T-helper 2 cell treated with Interferon-gamma antibody and Interleukin-4, amounts not matched to agents 5 μg/mL and 100 μg/mL, for 36 hours (primary cell): ENCODE measurements around the gene GNL3.

Experiments
- DNase-seq: peaks from one replicate; pipeline ENCODE4 v3.0.0; 2021; ENCODE audit warnings: low spot score
- H3K27ac Mint-ChIP-seq: one replicate; pipeline ENCODE4 v1.8.0; 2021; ENCODE audit warnings: mild to moderate bottlenecking, mixed read lengths
- H3K27me3 Mint-ChIP-seq: one replicate; pipeline ENCODE4 v1.8.0; 2021; ENCODE audit warnings: low read depth, mixed read lengths
- H3K36me3 Mint-ChIP-seq: one replicate; pipeline ENCODE4 v1.8.0; 2021; ENCODE audit warnings: low read depth, mixed read lengths
- H3K4me1 Mint-ChIP-seq: one replicate; pipeline ENCODE4 v1.8.0; 2021; ENCODE audit warnings: low read depth, mixed read lengths
- H3K4me3 Mint-ChIP-seq: one replicate; pipeline ENCODE4 v1.8.0; 2022; ENCODE audit warnings: mild to moderate bottlenecking, moderate library complexity, mixed read lengths
- H3K9me3 Mint-ChIP-seq: one replicate; pipeline ENCODE4 v1.8.0; 2021; ENCODE audit warnings: mixed read lengths

Gene GNL3

DNA sequence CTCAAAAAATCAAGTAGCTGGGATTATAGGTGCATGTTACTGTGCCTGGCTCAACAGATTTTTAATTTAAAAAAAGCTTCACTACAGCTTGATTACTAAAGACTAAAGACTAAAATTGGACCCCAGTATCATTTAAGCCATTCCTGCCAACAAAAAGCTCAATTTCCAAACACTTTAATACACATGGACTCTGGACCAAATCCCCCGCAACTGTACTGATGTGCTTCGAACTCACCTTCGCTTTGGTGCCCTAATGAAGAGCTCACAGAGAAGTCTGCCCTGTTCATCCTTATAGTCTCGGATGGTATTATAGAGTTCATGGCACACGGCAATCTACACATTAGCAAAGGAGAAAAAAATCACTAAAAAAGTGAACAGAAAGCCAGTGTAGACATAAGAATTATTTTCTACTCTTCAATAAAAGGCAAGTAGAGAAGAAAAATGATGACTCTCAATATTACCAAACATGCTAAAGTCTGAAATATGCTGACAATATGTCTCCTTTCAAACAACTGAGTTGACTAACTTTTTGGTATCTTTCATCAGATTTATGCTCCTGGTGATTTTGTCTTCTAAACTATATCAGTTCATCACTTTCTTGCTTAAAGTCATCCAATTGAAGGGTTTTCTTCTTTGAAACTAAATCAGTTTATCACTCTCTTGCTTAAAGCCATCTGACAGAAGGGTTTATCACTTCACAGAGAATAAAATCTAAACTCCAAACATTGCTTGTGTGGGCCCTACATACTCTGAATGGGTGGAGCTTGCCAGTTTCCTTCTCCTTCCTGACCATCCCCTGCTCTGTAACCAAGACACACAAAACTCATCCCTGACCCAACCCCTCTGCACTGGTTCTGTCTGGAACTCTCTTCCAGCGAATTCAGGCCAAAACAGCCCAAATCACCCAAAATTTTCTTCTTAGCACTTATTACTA, 7.3 kb upstream of the GNL3 start:
- H3K36me3 Mint-ChIP-seq = peaks cover 54% of the 10 kb centered on the region
- H3K4me3 Mint-ChIP-seq = no peak overlapping the region
- no peak for DNase-seq
- no peaks in the 10 kb centered on the region for H3K9me3 Mint-ChIP-seq
- no peaks in the 10 kb centered on the region for H3K27me3 Mint-ChIP-seq
- peak overlapping the region; percentile 67 for H3K27ac Mint-ChIP-seq
- peaks cover 25% of the 10 kb centered on the region for H3K4me1 Mint-ChIP-seq

DNA sequence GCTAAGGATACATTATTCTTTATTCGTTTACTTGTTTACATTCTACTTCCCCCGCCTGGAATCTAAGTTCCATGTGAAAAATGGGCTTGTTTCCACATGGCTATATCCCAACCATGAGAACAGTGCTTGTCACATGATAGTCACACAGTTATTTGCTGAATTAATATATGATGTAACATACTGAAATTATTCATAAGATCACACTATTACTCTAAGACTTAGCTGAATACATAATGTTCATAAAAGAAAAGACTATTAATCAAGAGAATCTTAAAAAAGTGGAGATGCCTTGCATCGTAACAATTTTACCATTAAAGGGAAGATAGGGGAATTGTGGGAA, 6.7 kb upstream of the GNL3 start:
- Mint-ChIP-seq H3K27me3 (no peaks in the 10 kb centered on the region), H3K4me1 (peaks cover 30% of the 10 kb centered on the region), H3K36me3 (peaks cover 58% of the 10 kb centered on the region), H3K4me3 (no peak overlapping the region), H3K27ac (peak overlapping the region; percentile 39), H3K9me3 (no peaks in the 10 kb centered on the region)
- no peak for DNase-seq

DNA sequence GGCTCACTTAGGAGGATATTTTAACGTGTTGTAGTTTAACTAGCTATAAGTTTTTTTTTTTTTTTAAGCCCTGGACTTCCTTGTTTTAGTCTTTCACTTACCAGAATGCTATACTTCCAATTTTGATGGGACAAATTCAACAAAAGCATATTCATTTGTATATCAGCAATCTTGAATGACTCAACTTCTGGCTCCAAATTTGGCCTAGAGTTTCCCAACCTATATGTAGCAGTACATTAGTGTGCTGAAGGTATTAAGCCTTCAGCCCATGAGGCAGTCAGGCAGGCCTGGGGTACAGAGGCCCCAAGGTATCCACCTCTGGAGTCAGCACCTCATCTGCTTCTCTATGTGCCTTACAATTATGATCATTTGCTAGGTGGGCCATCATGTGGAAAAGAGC, 6.0 kb upstream of the GNL3 start:
- DNase-seq = no peak
- H3K9me3 Mint-ChIP-seq = no peaks in the 10 kb centered on the region
- H3K27me3 Mint-ChIP-seq = no peaks in the 10 kb centered on the region
- no peak overlapping the region for H3K27ac Mint-ChIP-seq
- H3K4me1 Mint-ChIP-seq = peaks cover 36% of the 10 kb centered on the region
- H3K4me3 Mint-ChIP-seq = no peak overlapping the region
- H3K36me3 Mint-ChIP-seq = peaks cover 61% of the 10 kb centered on the region

DNA sequence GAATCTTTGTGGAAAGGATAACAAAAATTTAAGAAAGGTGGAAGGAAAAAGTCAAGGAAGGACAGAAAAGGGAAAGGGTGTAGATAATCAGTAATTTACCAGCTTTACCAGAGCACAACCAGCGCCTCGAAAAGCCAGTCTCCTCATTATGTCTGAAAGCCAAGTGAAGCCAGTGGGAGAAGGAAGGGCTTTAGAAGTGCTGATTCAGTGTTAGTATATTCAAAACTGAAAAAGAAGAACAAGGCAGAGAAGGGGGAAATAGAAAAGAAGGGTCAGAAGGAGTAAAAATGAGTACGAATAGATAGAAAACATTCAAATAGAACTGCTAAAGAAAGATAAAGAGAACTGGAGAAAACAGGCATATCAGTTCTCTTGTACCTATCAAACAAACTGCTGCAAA, 4.2 kb upstream of the GNL3 start:
- DNase-seq = no peak
- no peak overlapping the region for H3K4me3 Mint-ChIP-seq
- peaks cover 59% of the 10 kb centered on the region for H3K36me3 Mint-ChIP-seq
- H3K9me3 Mint-ChIP-seq = no peaks in the 10 kb centered on the region
- H3K27ac Mint-ChIP-seq = peak overlapping the region; percentile 27
- no peaks in the 10 kb centered on the region for H3K27me3 Mint-ChIP-seq
- peaks cover 32% of the 10 kb centered on the region for H3K4me1 Mint-ChIP-seq

DNA sequence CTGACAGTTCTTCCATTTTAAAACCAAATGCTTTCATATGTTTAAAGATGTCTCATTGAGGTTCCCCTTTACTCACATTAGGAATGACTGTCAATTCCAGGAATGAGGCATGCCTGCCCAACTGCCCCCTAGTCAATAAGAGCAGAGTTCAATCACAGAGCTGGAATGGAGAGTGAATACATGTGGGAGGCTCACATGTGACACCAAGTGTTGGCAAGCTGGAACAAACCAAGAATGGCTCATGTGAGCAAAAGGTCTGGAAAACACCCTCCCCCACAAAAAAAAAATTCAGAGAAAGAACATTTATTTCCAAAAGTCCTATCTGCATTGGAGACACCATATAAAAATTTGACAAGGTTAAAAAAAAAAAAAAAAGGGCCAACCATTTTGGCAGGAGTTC, 3.8 kb upstream of the GNL3 start:
- Mint-ChIP-seq H3K27ac (peak overlapping the region; percentile 27), H3K4me1 (peaks cover 37% of the 10 kb centered on the region), H3K4me3 (no peak overlapping the region), H3K27me3 (no peaks in the 10 kb centered on the region), H3K9me3 (no peaks in the 10 kb centered on the region), H3K36me3 (peaks cover 59% of the 10 kb centered on the region)
- peak; percentile 58 for DNase-seq

DNA sequence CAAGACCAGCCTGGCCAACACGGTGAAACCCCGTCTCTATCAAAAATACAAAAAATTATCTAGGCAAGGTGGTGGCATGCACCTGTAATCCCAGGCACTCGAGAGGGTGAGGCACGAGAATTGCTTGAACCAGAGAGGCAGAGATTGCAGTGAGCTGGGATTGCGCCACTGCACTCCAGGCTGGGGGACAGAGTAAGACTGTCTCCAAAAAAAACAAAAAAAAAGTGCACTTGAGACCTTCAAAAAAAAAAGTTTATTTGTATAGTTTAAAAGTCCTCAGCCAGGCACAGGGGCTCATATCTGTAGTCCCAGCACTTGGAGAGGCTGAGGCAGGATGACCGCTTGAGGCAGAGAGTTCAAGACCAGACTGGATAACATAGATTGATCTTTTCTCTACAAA, 2.2 kb upstream of the GNL3 start:
- no peak for DNase-seq
- H3K4me1 Mint-ChIP-seq = peaks cover 44% of the 10 kb centered on the region
- peak overlapping the region; percentile 87 for H3K4me3 Mint-ChIP-seq
- no peaks in the 10 kb centered on the region for H3K9me3 Mint-ChIP-seq
- H3K27ac Mint-ChIP-seq = peak overlapping the region; percentile 55
- no peaks in the 10 kb centered on the region for H3K27me3 Mint-ChIP-seq
- peaks cover 64% of the 10 kb centered on the region for H3K36me3 Mint-ChIP-seq

DNA sequence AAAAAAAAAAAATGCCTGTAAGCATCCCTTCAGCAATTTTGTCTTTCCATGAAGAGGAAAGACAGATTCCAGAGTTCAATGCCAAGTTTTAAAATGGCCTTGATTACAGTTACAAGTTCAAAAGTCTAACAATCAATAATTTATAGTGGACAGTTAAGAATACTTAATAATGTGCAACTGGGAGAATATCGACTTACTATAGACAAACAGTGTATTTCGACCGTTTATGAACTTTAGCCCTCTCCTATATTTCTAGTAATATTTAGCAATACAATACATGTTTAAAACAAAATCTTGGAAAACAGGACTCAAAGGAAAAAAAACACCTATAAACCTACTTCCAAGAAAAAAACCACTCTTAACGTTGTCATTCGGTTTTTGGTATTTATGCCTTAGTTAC, 1.6 kb upstream of the GNL3 start:
- Mint-ChIP-seq H3K27ac (peak overlapping the region; percentile 94), H3K27me3 (no peaks in the 10 kb centered on the region), H3K36me3 (peaks cover 65% of the 10 kb centered on the region), H3K4me3 (peak overlapping the region; percentile 87), H3K9me3 (no peaks in the 10 kb centered on the region), H3K4me1 (peaks cover 41% of the 10 kb centered on the region)
- no peak for DNase-seq

DNA sequence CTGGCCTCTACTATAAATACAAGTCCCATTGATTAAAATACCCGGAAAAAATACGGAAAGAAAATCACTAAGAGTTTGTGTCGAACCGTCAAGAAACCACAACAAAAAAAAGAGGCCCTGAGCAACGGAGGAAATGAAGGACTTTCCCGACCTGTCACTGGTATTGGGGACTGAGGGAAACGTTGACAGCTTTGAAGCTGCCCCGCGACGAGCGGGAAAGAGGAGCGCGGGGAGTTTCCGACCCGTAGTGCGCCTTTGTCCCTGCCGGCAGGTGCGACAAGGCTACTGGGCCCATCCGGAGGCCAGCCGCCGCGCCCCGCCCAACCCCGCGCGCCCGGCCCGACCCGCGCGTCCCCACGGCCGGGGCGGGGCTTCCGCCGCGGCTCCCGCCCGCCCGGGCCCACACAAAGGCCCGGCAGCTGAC, 535 bp upstream of the GNL3 start:
- Mint-ChIP-seq H3K36me3 (peaks cover 64% of the 10 kb centered on the region), H3K4me1 (peaks cover 39% of the 10 kb centered on the region), H3K9me3 (no peaks in the 10 kb centered on the region), H3K27me3 (no peaks in the 10 kb centered on the region), H3K4me3 (peak overlapping the region; percentile 87), H3K27ac (peak overlapping the region; percentile 94)
- DNase-seq = peak; percentile 88

DNA sequence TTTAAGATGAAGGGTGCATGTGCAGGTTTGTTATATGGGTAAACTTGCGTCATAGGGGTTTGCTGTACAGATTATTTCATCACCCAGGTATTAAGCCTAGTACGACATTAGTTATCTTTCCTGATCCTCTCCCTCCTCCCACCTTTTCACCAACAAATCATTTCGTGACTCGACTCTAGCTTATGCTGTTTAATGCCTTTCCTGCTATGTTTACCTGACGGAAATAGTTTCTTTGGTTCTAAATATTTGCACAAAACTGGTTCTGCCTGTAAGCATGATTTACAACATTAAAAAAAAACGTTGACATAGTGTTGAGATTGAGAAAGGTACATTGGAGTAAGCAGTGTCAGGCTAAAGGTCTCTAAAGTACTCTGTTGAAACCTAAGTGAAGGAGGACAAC, 2.4 kb downstream of the GNL3 start:
- Mint-ChIP-seq H3K36me3 (peaks cover 68% of the 10 kb centered on the region), H3K27me3 (no peaks in the 10 kb centered on the region), H3K4me3 (peak overlapping the region; percentile 54), H3K4me1 (peaks cover 29% of the 10 kb centered on the region), H3K27ac (no peak overlapping the region), H3K9me3 (no peaks in the 10 kb centered on the region)
- DNase-seq = no peak

DNA sequence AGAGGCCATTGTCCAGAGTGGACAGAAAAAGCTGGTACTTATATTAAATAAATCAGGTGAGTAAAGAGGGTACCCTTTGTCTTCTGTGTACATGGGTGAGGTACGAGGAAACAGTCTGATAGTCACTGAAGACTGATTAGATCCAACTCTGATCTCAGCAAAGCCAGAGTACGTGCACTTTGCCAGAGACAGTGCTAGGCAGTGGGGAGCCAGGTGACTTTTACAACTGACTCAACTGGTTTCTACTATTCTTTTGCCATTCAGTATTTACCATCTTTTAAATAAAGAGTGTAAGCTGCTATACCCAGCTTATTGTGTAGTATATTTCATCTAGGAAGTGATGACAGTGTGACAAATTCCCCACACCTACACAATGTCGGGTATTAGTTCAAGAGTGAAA, 3.3 kb downstream of the GNL3 start:
- no peaks in the 10 kb centered on the region for H3K9me3 Mint-ChIP-seq
- H3K4me3 Mint-ChIP-seq = no peak overlapping the region
- H3K36me3 Mint-ChIP-seq = peaks cover 73% of the 10 kb centered on the region
- H3K4me1 Mint-ChIP-seq = peaks cover 23% of the 10 kb centered on the region
- DNase-seq = no peak
- H3K27ac Mint-ChIP-seq = no peak overlapping the region
- H3K27me3 Mint-ChIP-seq = no peaks in the 10 kb centered on the region

DNA sequence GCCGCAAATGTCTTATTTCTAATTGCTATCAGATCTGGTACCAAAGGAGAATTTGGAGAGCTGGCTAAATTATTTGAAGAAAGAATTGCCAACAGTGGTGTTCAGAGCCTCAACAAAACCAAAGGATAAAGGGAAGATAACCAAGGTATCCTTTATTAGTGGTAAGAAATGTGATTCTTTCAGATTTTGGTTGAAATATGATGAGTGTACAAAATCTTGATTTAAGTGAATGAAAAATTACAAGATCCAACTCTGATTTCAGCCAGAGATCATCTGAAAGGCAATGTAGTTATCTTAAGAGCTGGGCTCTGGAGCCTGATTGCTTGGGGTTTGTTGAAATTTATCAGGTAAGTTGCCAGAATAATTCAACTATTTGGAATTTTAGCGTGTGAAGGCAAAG, 4.7 kb downstream of the GNL3 start:
- no peak for DNase-seq
- H3K27ac Mint-ChIP-seq = no peak overlapping the region
- no peak overlapping the region for H3K4me3 Mint-ChIP-seq
- no peaks in the 10 kb centered on the region for H3K9me3 Mint-ChIP-seq
- no peaks in the 10 kb centered on the region for H3K27me3 Mint-ChIP-seq
- H3K36me3 Mint-ChIP-seq = peaks cover 83% of the 10 kb centered on the region
- peaks cover 17% of the 10 kb centered on the region for H3K4me1 Mint-ChIP-seq

DNA sequence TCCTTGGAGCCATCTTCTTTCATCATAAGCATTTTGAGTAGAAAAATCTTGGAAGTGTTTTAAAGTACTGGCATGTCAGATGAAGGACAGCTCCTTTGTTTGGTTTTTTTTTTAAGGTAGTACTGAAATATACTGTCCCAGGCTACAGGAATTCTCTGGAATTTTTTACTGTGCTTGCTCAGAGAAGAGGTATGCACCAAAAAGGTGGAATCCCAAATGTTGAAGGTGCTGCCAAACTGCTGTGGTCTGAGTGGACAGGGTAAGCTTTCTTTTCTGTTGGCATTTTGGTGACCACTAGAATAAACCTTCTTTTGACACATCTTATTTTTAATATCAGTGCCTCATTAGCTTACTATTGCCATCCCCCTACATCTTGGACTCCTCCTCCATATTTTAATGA, 7.2 kb downstream of the GNL3 start:
- H3K27ac Mint-ChIP-seq = no peak overlapping the region
- H3K36me3 Mint-ChIP-seq = peaks cover 73% of the 10 kb centered on the region
- no peaks in the 10 kb centered on the region for H3K27me3 Mint-ChIP-seq
- no peak overlapping the region for H3K4me3 Mint-ChIP-seq
- no peaks in the 10 kb centered on the region for H3K9me3 Mint-ChIP-seq
- DNase-seq = no peak
- peaks cover 8% of the 10 kb centered on the region for H3K4me1 Mint-ChIP-seq

DNA sequence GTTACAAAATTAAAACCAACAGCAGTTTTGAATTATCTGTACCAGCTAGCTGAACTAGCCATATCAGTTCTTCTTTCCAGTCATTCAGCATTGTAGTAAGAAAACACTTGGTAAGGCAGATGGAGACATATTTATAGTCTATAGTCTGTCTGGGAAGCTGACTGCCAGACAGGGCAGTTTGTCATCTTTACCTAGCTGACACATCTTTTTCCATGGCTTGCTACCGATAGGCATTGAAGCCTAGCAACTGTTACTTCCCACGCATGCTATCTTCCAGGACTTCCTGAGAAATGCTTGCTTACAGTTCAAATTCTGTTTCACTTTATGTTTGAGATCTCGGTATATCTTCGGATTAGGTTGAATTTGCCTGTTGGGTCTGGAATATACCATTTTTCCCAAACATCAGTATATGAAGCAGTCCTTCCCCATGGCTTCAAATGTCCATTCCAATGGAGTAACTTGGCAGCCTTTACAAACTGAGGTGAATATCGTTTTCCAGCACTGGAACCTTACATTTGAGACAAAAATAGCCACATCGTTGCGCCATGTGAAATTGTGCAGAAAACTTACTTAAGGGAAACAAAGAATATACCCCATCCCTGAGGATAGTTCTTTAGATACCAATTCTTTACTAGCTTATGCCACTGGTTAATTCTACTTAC, 8.8 kb downstream of the GNL3 start:
- no peaks in the 10 kb centered on the region for H3K9me3 Mint-ChIP-seq
- H3K36me3 Mint-ChIP-seq = peaks cover 58% of the 10 kb centered on the region
- H3K4me3 Mint-ChIP-seq = no peak overlapping the region
- no peak overlapping the region for H3K27ac Mint-ChIP-seq
- peaks cover 5% of the 10 kb centered on the region for H3K4me1 Mint-ChIP-seq
- DNase-seq = no peak
- H3K27me3 Mint-ChIP-seq = no peaks in the 10 kb centered on the region

DNA sequence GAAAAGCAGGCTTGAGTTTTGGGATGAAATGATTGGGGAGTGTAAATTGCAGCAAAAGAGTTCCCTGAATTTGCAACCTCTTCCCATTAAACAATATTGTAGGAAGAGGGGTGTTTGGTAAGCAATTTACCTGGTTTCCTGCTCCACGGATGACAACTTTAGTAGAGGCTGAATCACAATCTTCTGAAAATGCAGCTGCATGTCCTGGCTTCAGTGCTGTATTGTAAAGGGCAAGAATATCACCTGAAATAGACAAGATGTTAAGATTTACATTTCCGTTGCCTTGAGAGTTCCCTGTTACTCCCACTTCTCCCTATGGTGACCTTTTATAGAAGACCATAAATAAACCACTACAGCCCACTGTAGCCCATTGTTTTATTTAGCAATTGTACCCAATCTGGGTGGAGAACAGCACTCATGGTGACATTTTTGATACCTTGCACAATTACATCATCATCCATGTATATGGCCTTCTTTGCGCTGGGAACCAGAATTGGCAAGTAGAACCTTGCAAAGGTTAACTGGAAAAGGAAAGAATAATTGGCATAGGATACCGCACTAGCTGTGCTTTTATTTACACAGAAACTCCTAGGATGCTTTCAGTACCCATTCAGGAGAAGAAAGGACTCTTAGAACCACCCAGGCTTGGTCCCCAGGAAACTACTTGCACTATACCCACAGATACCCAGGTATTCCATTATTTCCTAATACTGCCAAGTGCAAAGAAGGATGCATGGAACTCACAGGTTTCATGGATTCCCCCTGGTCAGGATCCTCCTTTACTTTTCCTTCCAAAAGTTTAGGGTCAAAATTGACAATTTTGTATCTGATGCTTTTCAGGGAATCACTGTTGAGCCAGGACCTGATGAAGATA, 10.2 kb downstream of the GNL3 start:
- DNase-seq = no peak
- Mint-ChIP-seq H3K4me1 (no peaks in the 10 kb centered on the region), H3K36me3 (peaks cover 52% of the 10 kb centered on the region), H3K4me3 (no peak overlapping the region), H3K27ac (no peak overlapping the region), H3K27me3 (no peaks in the 10 kb centered on the region), H3K9me3 (no peaks in the 10 kb centered on the region)
